Liver (tissue), 9 donors: ENCODE results near the gene RASA4B. TPM values are rescaled to one million over a fixed set of nuclear protein-coding genes. Genes with fewer than 3 reads are reported as not detected.
"Not testable (repeated sequence)": the region's sequence is repeated elsewhere in the genome, so short reads cannot be mapped to it uniquely, and the experiment has no call there.

Source experiments
- DNase-seq: peaks from one replicate; pipeline ENCODE4 v3.0.0-alpha.2; 2017; ENCODE audit warnings: low spot score
- H3K27ac ChIP-seq, 2 donors: one replicate each; pipeline ENCODE4 v1.7.0; 2013; ENCODE audit warnings: inconsistent platforms in 2 of 2, low read length in 2 of 2, control low read depth in 1 of 2, low read depth in 1 of 2, mild to moderate bottlenecking in 1 of 2
- H3K27me3 ChIP-seq, 4 donors: one replicate each; pipeline versions ENCODE4 v1.6.1 to v1.7.0; 2013; ENCODE audit warnings: low read length in 3 of 4, inconsistent platforms in 1 of 4, mild to moderate bottlenecking in 1 of 4, moderate library complexity in 1 of 4; ENCODE audit not compliant: control insufficient read depth in 4 of 4, insufficient read depth in 4 of 4
- H3K36me3 ChIP-seq, 4 donors: one replicate each; pipeline versions ENCODE4 v1.6.1 to v1.7.0; 2013; ENCODE audit warnings: low read length in 3 of 4, mild to moderate bottlenecking in 3 of 4, low read depth in 1 of 4, moderate library complexity in 1 of 4; ENCODE audit not compliant: control insufficient read depth in 4 of 4, insufficient read depth in 3 of 4
- H3K4me1 ChIP-seq, 4 donors: one replicate each; pipeline versions ENCODE4 v1.6.1 to v1.7.0; 2013; ENCODE audit warnings: low read length in 3 of 4, mild to moderate bottlenecking in 3 of 4, moderate library complexity in 1 of 4; ENCODE audit not compliant: control insufficient read depth in 4 of 4, insufficient read depth in 4 of 4
- H3K4me3 ChIP-seq, 3 donors: one replicate each; pipeline versions ENCODE4 v1.6.1 to v1.7.0; 2013; ENCODE audit warnings: low read length in 3 of 3, control low read depth in 1 of 3, low read depth in 1 of 3, mild to moderate bottlenecking in 1 of 3
- H3K9ac ChIP-seq, 2 donors: one replicate each; pipeline ENCODE4 v1.7.0; 2013; ENCODE audit warnings: low read length in 2 of 2, mild to moderate bottlenecking in 2 of 2, moderate library complexity in 2 of 2, control low read depth in 1 of 2, low read depth in 1 of 2
- H3K9me3 ChIP-seq, 4 donors: one replicate each; pipeline versions ENCODE4 v1.6.1 to v1.7.0; 2013; ENCODE audit warnings: low read length in 3 of 4; ENCODE audit not compliant: control insufficient read depth in 4 of 4
- WGBS: extraction: QIAGEN DNeasy Blood & Tissue Kit; methylation state at CpG from one replicate; pipeline ENCODE4 v1.1.7; 2013; 5-methylcytosine and 5-hydroxymethylcytosine counted together
- polyA plus RNA-seq, 2 donors: library from polyadenylated mRNA; stranded (reverse) in 1 of 2; unstranded in 1 of 2; fragments of 200-250 nt in 1 of 2; fragments of >200 nt in 1 of 2; fragmentation: Nextera tagmentation in 1 of 2; extraction: Ambion mirVana in 1 of 2; gene quantifications; one replicate each; pipeline versions ENCODE4 v1.2.1 to v1.2.3, GENCODE V29; 2013 to 2015
- total RNA-seq, 2 donors: library from RNA; depleted of rRNA; stranded (reverse); fragments of >200 nt; gene quantifications; one replicate each; pipeline ENCODE4 v1.2.3, GENCODE V29; 2014
- donor health status: healthy.
- donor health status: healthy.
- donor health status: healthy.
- donor health status: healthy.
- donor health status: healthy.

RASA4B gene
- total and polyA plus RNA-seq, 4 donors: 0.62 to 4.8 (median 0.74) TPM

GRCh38 chr7:102505298-102506185 lies 12.0 kb downstream of the RASA4B start:
- not testable (repeated sequence) for H3K9me3 ChIP-seq, H3K27ac ChIP-seq, DNase-seq, H3K27me3 ChIP-seq, H3K9ac ChIP-seq, H3K36me3 ChIP-seq, H3K4me3 ChIP-seq, H3K4me1 ChIP-seq
- 88% methylated on average over 5 of the region's 24 CpGs for WGBS

- H3K36me3 ChIP-seq, H3K27me3 ChIP-seq, H3K9ac ChIP-seq, H3K4me3 ChIP-seq, H3K27ac ChIP-seq, DNase-seq, H3K4me1 ChIP-seq, H3K9me3 ChIP-seq: not testable (repeated sequence)
- no CpG with 5 or more reads among the region's 12 CpGs for WGBS
Observed at GRCh38 chr7:102503141-102503540, 14.4 kb downstream of the RASA4B start.

DNA sequence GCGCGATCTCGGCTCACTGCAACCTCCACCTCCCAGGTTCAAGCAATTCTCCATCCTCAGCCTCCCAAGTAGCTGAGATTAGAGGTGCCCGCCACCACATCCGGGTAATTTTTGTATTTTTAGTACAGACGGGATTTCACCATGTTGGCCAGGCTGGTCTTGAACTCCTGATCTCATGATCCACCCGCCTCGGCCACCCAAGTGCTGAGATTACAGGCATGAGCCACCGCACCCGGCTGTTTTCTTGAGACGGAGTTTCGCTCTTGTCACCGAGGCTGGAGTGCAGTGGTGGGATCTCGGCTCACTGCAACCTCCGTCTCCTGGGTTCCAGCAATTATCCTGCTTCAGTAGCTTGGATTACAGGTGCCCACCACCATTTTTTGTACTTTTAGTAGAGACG lies 19.3 kb downstream of the RASA4B start:
- H3K4me1 ChIP-seq, H3K4me3 ChIP-seq, H3K36me3 ChIP-seq, H3K27ac ChIP-seq, H3K27me3 ChIP-seq, H3K9ac ChIP-seq, DNase-seq, H3K9me3 ChIP-seq: not testable (repeated sequence)
- WGBS: 94% methylated on average over 11 of the region's 16 CpGs

GRCh38 chr7:102497308-102497707 lies 20.3 kb downstream of the RASA4B start:
- not testable (repeated sequence) for H3K27ac ChIP-seq, H3K9ac ChIP-seq, H3K36me3 ChIP-seq, H3K27me3 ChIP-seq, H3K4me3 ChIP-seq, H3K4me1 ChIP-seq, H3K9me3 ChIP-seq, DNase-seq
- 63% methylated on average over 1 of the region's 5 CpGs for WGBS

DNA sequence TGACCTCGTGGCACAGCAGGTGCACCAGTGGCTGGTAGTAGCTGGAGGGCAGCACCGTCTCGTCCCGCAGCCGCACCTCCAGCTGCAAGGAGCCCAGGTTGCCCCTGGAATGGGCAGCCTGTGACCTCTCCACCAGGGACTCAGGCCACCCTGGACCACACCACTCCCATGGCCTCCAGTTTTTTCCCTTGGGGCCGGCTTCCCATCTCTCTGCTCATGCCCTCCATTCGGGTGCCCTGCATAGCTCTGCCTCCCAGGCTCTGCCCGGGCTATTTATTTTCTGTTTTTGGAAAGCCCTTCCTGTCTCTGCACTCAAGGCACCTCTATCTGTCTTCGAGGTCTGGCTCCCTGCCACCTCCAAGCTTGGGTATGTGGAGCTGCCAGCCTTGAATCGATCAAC lies 20.7 kb downstream of the RASA4B start:
- DNase-seq: peak; percentile 33
- not testable (repeated sequence) for H3K9me3 ChIP-seq, H3K4me1 ChIP-seq, H3K27me3 ChIP-seq, H3K27ac ChIP-seq, H3K4me3 ChIP-seq, H3K9ac ChIP-seq, H3K36me3 ChIP-seq
- 87% methylated on average over 3 of the region's 10 CpGs for WGBS

GRCh38 chr7:102494473-102495149 lies 23.0 kb downstream of the RASA4B start:
- not testable (repeated sequence) for H3K9ac ChIP-seq, H3K27ac ChIP-seq, H3K27me3 ChIP-seq, H3K36me3 ChIP-seq, H3K9me3 ChIP-seq, DNase-seq, H3K4me1 ChIP-seq, H3K4me3 ChIP-seq
- WGBS: no CpG with 5 or more reads among the region's 67 CpGs

- DNase-seq, H3K9ac ChIP-seq, H3K4me1 ChIP-seq, H3K9me3 ChIP-seq, H3K4me3 ChIP-seq, H3K27me3 ChIP-seq, H3K27ac ChIP-seq, H3K36me3 ChIP-seq: not testable (repeated sequence)
- WGBS: 29% methylated on average over 8 of the region's 15 CpGs
Observed at GRCh38 chr7:102494026-102494425, 23.6 kb downstream of the RASA4B start.

- H3K4me3 ChIP-seq, H3K9me3 ChIP-seq, H3K27me3 ChIP-seq, H3K9ac ChIP-seq, H3K27ac ChIP-seq, H3K4me1 ChIP-seq, H3K36me3 ChIP-seq, DNase-seq: not testable (repeated sequence)
- WGBS: 37% methylated on average over 11 of the region's 33 CpGs
Observed at GRCh38 chr7:102493220-102493935, 24.2 kb downstream of the RASA4B start.
